ENCODE measurements around the gene MYO7B. TPM values are rescaled to one million over a fixed set of nuclear protein-coding genes. Genes with fewer than 3 reads are reported as not detected.

MYO7B gene
- total RNA-seq, 2 experiments from 2014 or later, result 3.3 TPM; not detected in 1

DNA sequence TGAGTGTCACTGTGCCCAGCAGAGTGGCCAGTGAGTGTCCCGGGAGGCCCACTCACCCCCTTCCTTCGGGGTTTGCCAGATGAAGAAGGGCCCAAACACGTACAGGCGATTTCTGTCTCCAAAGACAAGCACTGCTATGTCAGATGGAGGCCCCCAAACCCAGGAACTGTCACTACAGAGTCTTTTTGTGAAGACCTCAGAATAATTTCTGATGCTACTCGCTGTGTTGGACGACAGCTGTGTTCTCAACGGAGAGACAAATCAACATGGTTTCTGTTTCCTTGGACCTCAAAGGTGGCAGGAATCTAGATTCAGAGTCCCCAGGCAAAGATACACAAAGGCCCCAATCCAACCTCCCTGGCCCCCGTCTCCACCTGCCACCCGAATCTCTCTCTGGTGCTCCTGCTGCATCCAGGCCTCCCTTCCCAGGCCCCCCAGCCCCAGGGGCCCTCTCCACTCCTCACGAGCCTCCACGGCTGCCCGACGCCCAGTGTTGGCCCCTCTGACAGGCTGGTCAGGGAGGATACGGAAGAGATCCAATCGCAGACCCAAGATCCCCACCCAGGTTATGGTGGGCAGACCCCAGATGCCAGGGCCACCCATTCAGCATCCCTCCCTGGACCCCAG is 108.1 kb downstream of the MYO7B start:
- H2AFZ ChIP-seq (ENCODE audit: low read length), result no peak overlapping the region
- no peaks in the 10 kb centered on the region for H3K9me3 ChIP-seq (ENCODE audit: low read length)
- no peaks in the 10 kb centered on the region for H3K79me2 ChIP-seq (ENCODE audit: insufficient read depth, low read depth, low read length)
- H3K36me3 ChIP-seq (ENCODE audit: insufficient read depth, low read length), result no peaks in the 10 kb centered on the region
- no TSS peak for BruUV-seq (replicated peaks)
- DNase-seq (ENCODE audit: low spot score), result no peak
- peaks cover 11% of the 10 kb centered on the region for H3K4me1 ChIP-seq (ENCODE audit: insufficient read depth, low read length, poor library complexity, severe bottlenecking)
- H3K27ac ChIP-seq (ENCODE audit: low read depth, low read length, poor library complexity, severe bottlenecking), result no peak overlapping the region
- ChIA-PET POLR2A (no interaction called here), CTCF (ENCODE audit: unreplicated experiment) (no interaction called here)
- intact Hi-C loops (cut with micrococcal nuclease; ENCODE audit: unreplicated experiment), result no loop called here
- TF ChIP-seq, protein P1, sequence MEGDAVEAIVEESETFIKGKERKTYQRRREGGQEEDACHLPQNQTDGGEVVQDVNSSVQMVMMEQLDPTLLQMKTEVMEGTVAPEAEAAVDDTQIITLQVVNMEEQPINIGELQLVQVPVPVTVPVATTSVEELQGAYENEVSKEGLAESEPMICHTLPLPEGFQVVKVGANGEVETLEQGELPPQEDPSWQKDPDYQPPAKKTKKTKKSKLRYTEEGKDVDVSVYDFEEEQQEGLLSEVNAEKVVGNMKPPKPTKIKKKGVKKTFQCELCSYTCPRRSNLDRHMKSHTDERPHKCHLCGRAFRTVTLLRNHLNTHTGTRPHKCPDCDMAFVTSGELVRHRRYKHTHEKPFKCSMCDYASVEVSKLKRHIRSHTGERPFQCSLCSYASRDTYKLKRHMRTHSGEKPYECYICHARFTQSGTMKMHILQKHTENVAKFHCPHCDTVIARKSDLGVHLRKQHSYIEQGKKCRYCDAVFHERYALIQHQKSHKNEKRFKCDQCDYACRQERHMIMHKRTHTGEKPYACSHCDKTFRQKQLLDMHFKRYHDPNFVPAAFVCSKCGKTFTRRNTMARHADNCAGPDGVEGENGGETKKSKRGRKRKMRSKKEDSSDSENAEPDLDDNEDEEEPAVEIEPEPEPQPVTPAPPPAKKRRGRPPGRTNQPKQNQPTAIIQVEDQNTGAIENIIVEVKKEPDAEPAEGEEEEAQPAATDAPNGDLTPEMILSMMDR (conservative IDR thresholded peaks at IDR 0.05; ENCODE audit: low read length), result no peak
- no peak for TF ChIP-seq EZH2phosphoT487 (IDR thresholded peaks at IDR 0.05; ENCODE audit: borderline replicate concordance, low read depth, low read length)
- H3K4me2 ChIP-seq (ENCODE audit: low read length), result no peak overlapping the region
- no peak overlapping the region for H3K4me3 ChIP-seq (ENCODE audit: low read depth, low read length, poor library complexity, severe bottlenecking)
- no peaks in the 10 kb centered on the region for H4K20me1 ChIP-seq (ENCODE audit: insufficient read depth, low read length)
- H3K9me2 ChIP-seq (ENCODE audit: insufficient read depth, low read length), result no peaks in the 10 kb centered on the region

DNA sequence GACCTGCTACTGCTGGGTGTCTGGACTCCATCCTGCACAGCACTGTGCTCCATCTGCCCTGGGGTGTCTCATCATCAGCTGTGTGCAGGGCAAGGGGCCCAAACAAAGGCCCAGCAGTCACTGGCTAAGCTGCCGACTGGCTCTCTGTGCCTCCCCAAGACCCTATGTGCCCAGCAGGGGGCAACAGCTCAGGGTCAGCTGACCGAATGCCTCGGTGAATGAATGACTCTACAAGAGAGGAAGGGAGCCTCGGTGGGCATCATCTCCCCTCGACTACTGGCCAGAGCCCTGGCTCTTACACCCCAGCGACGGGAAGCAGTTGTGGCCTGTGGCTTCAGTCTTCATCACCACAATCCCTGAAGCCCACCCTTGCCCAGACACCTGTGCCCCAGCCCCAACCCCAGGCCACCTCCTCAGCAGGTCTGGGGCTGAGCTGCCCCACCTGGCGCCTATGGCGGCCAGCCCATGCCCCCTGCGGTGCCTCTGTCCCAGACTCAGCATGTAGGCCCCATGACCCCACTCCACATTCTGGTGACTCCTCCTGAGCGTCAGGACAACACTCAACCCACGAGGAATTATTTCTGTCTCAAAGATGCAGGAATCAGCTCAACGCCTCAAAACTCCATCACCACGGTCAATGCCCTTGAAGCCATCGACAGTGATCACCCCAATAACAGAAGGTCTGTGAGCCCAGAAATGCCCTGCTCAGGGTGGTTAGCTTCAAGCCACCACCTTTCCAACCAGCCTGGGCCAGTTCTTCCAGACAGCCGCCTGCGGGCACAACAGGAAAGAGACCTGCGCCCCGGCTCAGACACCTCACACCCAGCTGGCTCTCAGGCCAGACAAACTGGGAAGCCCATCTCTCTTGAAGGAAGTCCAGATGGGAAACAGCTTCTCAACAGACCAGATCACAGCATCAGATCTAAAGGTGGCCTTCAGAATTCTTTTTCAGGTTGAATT is 108.9 kb downstream of the MYO7B start:
- H3K4me1 ChIP-seq (ENCODE audit: insufficient read depth, low read length, poor library complexity, severe bottlenecking), result peaks cover 11% of the 10 kb centered on the region
- no peaks in the 10 kb centered on the region for H3K79me2 ChIP-seq (ENCODE audit: insufficient read depth, low read depth, low read length)
- intact Hi-C loops (cut with micrococcal nuclease; ENCODE audit: unreplicated experiment), result no loop called here
- DNase-seq (ENCODE audit: low spot score), result no peak
- H3K9me3 ChIP-seq (ENCODE audit: low read length), result no peaks in the 10 kb centered on the region
- TF ChIP-seq EZH2phosphoT487 (IDR thresholded peaks at IDR 0.05; ENCODE audit: borderline replicate concordance, low read depth, low read length), result no peak
- TF ChIP-seq, protein P1 (conservative IDR thresholded peaks at IDR 0.05; ENCODE audit: low read length), result 0 out of 2 replicates have a peak, but pooled peaks have one; percentile 29
- H4K20me1 ChIP-seq (ENCODE audit: insufficient read depth, low read length), result no peaks in the 10 kb centered on the region
- ChIA-PET CTCF (ENCODE audit: unreplicated experiment) (no interaction called here), POLR2A (interaction anchor here (0.5 kb wide), 1 partner anchor 160 kb away, joined by 5 read pairs; no protein-coding TSS in a partner anchor)
- no peaks in the 10 kb centered on the region for H3K36me3 ChIP-seq (ENCODE audit: insufficient read depth, low read length)
- H3K4me3 ChIP-seq (ENCODE audit: low read depth, low read length, poor library complexity, severe bottlenecking), result no peak overlapping the region
- H3K9me2 ChIP-seq (ENCODE audit: insufficient read depth, low read length), result no peaks in the 10 kb centered on the region
- H2AFZ ChIP-seq (ENCODE audit: low read length), result no peak overlapping the region
- H3K4me2 ChIP-seq (ENCODE audit: low read length), result no peak overlapping the region
- no TSS peak for BruUV-seq (replicated peaks)
- no peak overlapping the region for H3K27ac ChIP-seq (ENCODE audit: low read depth, low read length, poor library complexity, severe bottlenecking)
